Thoracic aorta (tissue), 2 donors: Measurements from ENCODE around the gene PTPRN2. TPM values are rescaled to one million over a fixed set of nuclear protein-coding genes. Genes with fewer than 3 reads are reported as not detected.

Experiments
- ATAC-seq: fragments of 150-250 bp; one replicate; pipeline ENCODE4 v1.8.0; 2017; ENCODE audit warnings: low read depth; ENCODE audit not compliant: insufficient number of reproducible peaks, low FRiP score
- DNase-seq: peaks from one replicate; pipeline ENCODE4 v3.0.0-alpha.2; 2020; ENCODE audit warnings: low spot score
- H3K27ac ChIP-seq, 2 donors: fragments of 200-600 bp; sonication (generic); 1 replicate in 1 of 2; 2 replicates in 1 of 2; pipeline ENCODE4 v1.5.1; 2016; ENCODE audit warnings: mild to moderate bottlenecking in 2 of 2, moderate library complexity in 2 of 2
- H3K27me3 ChIP-seq: fragments of 200-600 bp; sonication (generic); replicated peaks from 2 replicates; pipeline ENCODE4 v1.6.0; 2016; ENCODE audit warnings: mild to moderate bottlenecking; ENCODE audit not compliant: insufficient read depth
- H3K36me3 ChIP-seq: fragments of 200-600 bp; sonication (generic); one replicate; pipeline ENCODE4 v1.5.1; 2016
- H3K4me1 ChIP-seq, 2 donors: fragments of 200-600 bp; sonication (generic); 1 replicate in 1 of 2; 2 replicates in 1 of 2; pipeline versions ENCODE4 v1.5.1 to v1.6.0; 2016; ENCODE audit warnings: low read depth in 2 of 2, mild to moderate bottlenecking in 1 of 2; ENCODE audit not compliant: control insufficient read depth in 1 of 2
- H3K4me3 ChIP-seq: fragments of 200-600 bp; sonication (generic); 2 replicates; pipeline ENCODE4 v1.5.1; 2016; ENCODE audit warnings: mild to moderate bottlenecking
- H3K9me3 ChIP-seq: fragments of 200-600 bp; sonication (generic); 2 replicates; pipeline ENCODE4 v1.5.1; 2016
- CTCF ChIP-seq: fragments of 200-600 bp; sonication (generic); IDR thresholded peaks from one replicate; pipeline ENCODE4 v1.5.1; 2019; ENCODE audit warnings: antibody characterized with exemption
- total RNA-seq, 2 donors: library from RNA; depleted of rRNA; stranded (reverse); fragments of >200 nt; gene quantifications; one replicate each; pipeline versions ENCODE4 v1.1.0 to v1.2.3, GENCODE V29; 2016

PTPRN2 gene
- total RNA-seq, 2 donors from 2014 or later, result 2.2 to 3.1 TPM

- Histone ChIP-seq H3K9me3 (peaks cover 9% of the 10 kb centered on the region), H3K27me3 (no peaks in the 10 kb centered on the region), H3K36me3 (no peaks in the 10 kb centered on the region), H3K4me3 (no peak overlapping the region), H3K27ac (no peak overlapping the region), H3K4me1 (no peaks in the 10 kb centered on the region)
- DNase-seq, result no peak
- ATAC-seq, result no peak
- no peak for TF ChIP-seq CTCF
Measured at GRCh38 chr7:157928171-157928794, 659.3 kb downstream of the PTPRN2 start.

- Histone ChIP-seq H3K4me3 (no peak overlapping the region), H3K27me3 (no peaks in the 10 kb centered on the region), H3K36me3 (no peaks in the 10 kb centered on the region), H3K4me1 (no peaks in the 10 kb centered on the region), H3K9me3 (peaks cover under 1% of the 10 kb centered on the region), H3K27ac (no peak overlapping the region)
- no peak for TF ChIP-seq CTCF
- ATAC-seq (no peak), DNase-seq (no peak)
Measured at GRCh38 chr7:157927313-157927925, 660.2 kb downstream of the PTPRN2 start.

GRCh38 chr7:157926521-157927150 is 661.0 kb downstream of the PTPRN2 start:
- no peak for ATAC-seq
- no peak overlapping the region for H3K4me3 ChIP-seq

GRCh38 chr7:157926107-157926506 is 661.5 kb downstream of the PTPRN2 start:
- no peak for TF ChIP-seq CTCF
- H3K27ac ChIP-seq, result no peak overlapping the region

More at GRCh38 chr7:157926521-157927150, 661.0 kb downstream of the PTPRN2 start:
- no peak overlapping the region for H3K27ac ChIP-seq
- H3K36me3 ChIP-seq, result no peaks in the 10 kb centered on the region
- no peaks in the 10 kb centered on the region for H3K9me3 ChIP-seq
- H3K27me3 ChIP-seq, result no peaks in the 10 kb centered on the region
- DNase-seq, result no peak
- H3K4me1 ChIP-seq, result no peaks in the 10 kb centered on the region
- TF ChIP-seq CTCF, result no peak

GRCh38 chr7:157925383-157925875 is 662.2 kb downstream of the PTPRN2 start:
- ATAC-seq (no peak), DNase-seq (no peak)
- Histone ChIP-seq H3K4me3 (no peak overlapping the region), H3K27ac (no peak overlapping the region), H3K4me1 (no peaks in the 10 kb centered on the region), H3K9me3 (no peaks in the 10 kb centered on the region), H3K36me3 (no peaks in the 10 kb centered on the region), H3K27me3 (no peaks in the 10 kb centered on the region)
- TF ChIP-seq CTCF, result no peak

More at GRCh38 chr7:157926107-157926506, 661.5 kb downstream of the PTPRN2 start:
- no peaks in the 10 kb centered on the region for H3K9me3 ChIP-seq
- no peak overlapping the region for H3K4me3 ChIP-seq
- no peaks in the 10 kb centered on the region for H3K36me3 ChIP-seq
- DNase-seq, result no peak
- H3K27me3 ChIP-seq, result no peaks in the 10 kb centered on the region
- H3K4me1 ChIP-seq, result no peaks in the 10 kb centered on the region
- no peak for ATAC-seq
